ENCODE measurements around the gene PDLIM5.
"Not testable (repeated sequence)": the region's sequence is repeated elsewhere in the genome, so short reads cannot be mapped to it uniquely, and the experiment has no call there.

The PDLIM5 gene

GRCh38 chr4:94623126-94623911 is 171.6 kb downstream of the PDLIM5 start:
- ChIA-PET POLR2A (no interaction called here), CTCF (interaction anchor here (0.6 to 0.7 kb wide), 3 partner anchors 217 to 525 kb away, joined by 3 to 4 read pairs (median 3); no protein-coding TSS in a partner anchor)
- DNase-seq (ENCODE audit: extremely low spot score), result no peak

GRCh38 chr4:94626942-94627341 is 175.2 kb downstream of the PDLIM5 start:
- no peak for DNase-seq (ENCODE audit: extremely low spot score)
- POLR2A ChIA-PET, result no interaction called here
- CTCF ChIA-PET, result interaction anchor here (0.6 kb wide), 2 partner anchors 104 to 119 kb away, joined by 3 to 7 read pairs; no protein-coding TSS in a partner anchor
- TF ChIP-seq ZNF384 (IDR thresholded peaks at IDR 0.05), result no peak
- no peak for TF ChIP-seq HDGF (IDR thresholded peaks at IDR 0.05; ENCODE audit: borderline replicate concordance)
- no peak for TF ChIP-seq PKNOX1 (IDR thresholded peaks at IDR 0.05)
- TF ChIP-seq CTBP1 (IDR thresholded peaks at IDR 0.05; ENCODE audit: borderline replicate concordance), result no peak
- TF ChIP-seq SP1 (IDR thresholded peaks at IDR 0.05), result no peak
- no peak for TF ChIP-seq ARNT (IDR thresholded peaks at IDR 0.05)
- TF ChIP-seq TARDBP (IDR thresholded peaks at IDR 0.05), result no peak
- TF ChIP-seq LEF1 (IDR thresholded peaks at IDR 0.05; ENCODE audit: borderline replicate concordance), result no peak
- TF ChIP-seq BHLHE40 (IDR thresholded peaks at IDR 0.05; ENCODE audit: borderline replicate concordance), result no peak
- TF ChIP-seq L3MBTL2 (conservative IDR thresholded peaks at IDR 0.05), result no peak
- no peak for TF ChIP-seq FOXK2 (IDR thresholded peaks at IDR 0.05)
- TF ChIP-seq ELF4 (IDR thresholded peaks at IDR 0.05), result no peak
- TF ChIP-seq FOXA1 (IDR thresholded peaks at IDR 0.05), result no peak
- no peak for TF ChIP-seq FOXM1 (IDR thresholded peaks at IDR 0.05; ENCODE audit: borderline replicate concordance)
- no peak for TF ChIP-seq SUZ12 (IDR thresholded peaks at IDR 0.05)
- no peak for TF ChIP-seq NFRKB (IDR thresholded peaks at IDR 0.05)

More at GRCh38 chr4:94623126-94623911, 171.6 kb downstream of the PDLIM5 start:
- TF ChIP-seq L3MBTL2 (conservative IDR thresholded peaks at IDR 0.05), result no peak
- TF ChIP-seq FOXM1 (IDR thresholded peaks at IDR 0.05; ENCODE audit: borderline replicate concordance), result no peak
- TF ChIP-seq SP1 (IDR thresholded peaks at IDR 0.05), result no peak
- no peak for TF ChIP-seq PKNOX1 (IDR thresholded peaks at IDR 0.05)
- no peak for TF ChIP-seq TARDBP (IDR thresholded peaks at IDR 0.05)
- TF ChIP-seq FOXA1 (IDR thresholded peaks at IDR 0.05), result no peak
- TF ChIP-seq FOXK2 (IDR thresholded peaks at IDR 0.05), result no peak
- no peak for TF ChIP-seq LEF1 (IDR thresholded peaks at IDR 0.05; ENCODE audit: borderline replicate concordance)
- TF ChIP-seq BHLHE40 (IDR thresholded peaks at IDR 0.05; ENCODE audit: borderline replicate concordance), result no peak

GRCh38 chr4:94629058-94629457 is 177.3 kb downstream of the PDLIM5 start:
- CTCF ChIA-PET, result interaction anchor here (1.2 kb wide), 1 partner anchor 102 kb away, joined by 3 read pairs; no protein-coding TSS in a partner anchor
- DNase-seq (ENCODE audit: extremely low spot score); POLR2A ChIA-PET: not testable (repeated sequence)

- TF ChIP-seq ELF4 (IDR thresholded peaks at IDR 0.05) (no peak), BHLHE40 (IDR thresholded peaks at IDR 0.05; ENCODE audit: borderline replicate concordance) (no peak), SP1 (IDR thresholded peaks at IDR 0.05) (no peak), ZNF384 (IDR thresholded peaks at IDR 0.05) (no peak), FOXA1 (IDR thresholded peaks at IDR 0.05) (no peak), TARDBP (IDR thresholded peaks at IDR 0.05) (no peak), LEF1 (IDR thresholded peaks at IDR 0.05; ENCODE audit: borderline replicate concordance) (no peak), FOXM1 (IDR thresholded peaks at IDR 0.05; ENCODE audit: borderline replicate concordance) (no peak), HDGF (IDR thresholded peaks at IDR 0.05; ENCODE audit: borderline replicate concordance) (no peak), PKNOX1 (IDR thresholded peaks at IDR 0.05) (no peak)
- CTCF ChIA-PET, result no interaction called here
- no peak for DNase-seq (ENCODE audit: extremely low spot score)
- POLR2A ChIA-PET, result no interaction called here
Observed at GRCh38 chr4:94629837-94630236, 178.1 kb downstream of the PDLIM5 start.

- POLR2A ChIA-PET, result no interaction called here
- DNase-seq (ENCODE audit: extremely low spot score), result no peak
- no peak for TF ChIP-seq FOXK2 (IDR thresholded peaks at IDR 0.05)
- TF ChIP-seq BHLHE40 (IDR thresholded peaks at IDR 0.05; ENCODE audit: borderline replicate concordance), result no peak
- no peak for TF ChIP-seq ARNT (IDR thresholded peaks at IDR 0.05)
- TF ChIP-seq LEF1 (IDR thresholded peaks at IDR 0.05; ENCODE audit: borderline replicate concordance), result no peak
- no peak for TF ChIP-seq ZNF384 (IDR thresholded peaks at IDR 0.05)
- no peak for TF ChIP-seq FOXM1 (IDR thresholded peaks at IDR 0.05; ENCODE audit: borderline replicate concordance)
- TF ChIP-seq CTBP1 (IDR thresholded peaks at IDR 0.05; ENCODE audit: borderline replicate concordance), result no peak
- no peak for TF ChIP-seq TARDBP (IDR thresholded peaks at IDR 0.05)
- no peak for TF ChIP-seq PKNOX1 (IDR thresholded peaks at IDR 0.05)
- TF ChIP-seq FOXA1 (IDR thresholded peaks at IDR 0.05), result no peak
- TF ChIP-seq SP1 (IDR thresholded peaks at IDR 0.05), result no peak
- TF ChIP-seq ELF4 (IDR thresholded peaks at IDR 0.05), result no peak
- TF ChIP-seq L3MBTL2 (conservative IDR thresholded peaks at IDR 0.05), result no peak
- no peak for TF ChIP-seq SUZ12 (IDR thresholded peaks at IDR 0.05)
- CTCF ChIA-PET, result no interaction called here
Observed at GRCh38 chr4:94634271-94634670, 182.5 kb downstream of the PDLIM5 start.

GRCh38 chr4:94635177-94635576 is 183.4 kb downstream of the PDLIM5 start:
- ChIA-PET CTCF (no interaction called here), POLR2A (no interaction called here)
- DNase-seq (ENCODE audit: extremely low spot score), result no peak

More at GRCh38 chr4:94635177-94635576, 183.4 kb downstream of the PDLIM5 start:
- TF ChIP-seq LEF1 (IDR thresholded peaks at IDR 0.05; ENCODE audit: borderline replicate concordance), result no peak
- TF ChIP-seq TARDBP (IDR thresholded peaks at IDR 0.05), result no peak
- TF ChIP-seq SP1 (IDR thresholded peaks at IDR 0.05), result no peak
- TF ChIP-seq PKNOX1 (IDR thresholded peaks at IDR 0.05), result no peak
- TF ChIP-seq FOXA1 (IDR thresholded peaks at IDR 0.05), result no peak
- no peak for TF ChIP-seq ELF4 (IDR thresholded peaks at IDR 0.05)
- TF ChIP-seq ARNT (IDR thresholded peaks at IDR 0.05), result no peak
- TF ChIP-seq FOXM1 (IDR thresholded peaks at IDR 0.05; ENCODE audit: borderline replicate concordance), result no peak
- no peak for TF ChIP-seq ZNF384 (IDR thresholded peaks at IDR 0.05)
